GM23338 (cell line): ENCODE measurements around the gene SLC6A12. TPM values are rescaled to one million over a fixed set of nuclear protein-coding genes. Genes with fewer than 3 reads are reported as not detected.
A peak's percentile ranks its signal among the peaks of the same experiment; 100 is the strongest.

ENCODE experiments used
- ATAC-seq: fragments of 200-7000 bp; cut with Tn5 transposase; 3 replicates; pipeline ENCODE4 v1.9.1; 2020
- DNase-seq: peaks from one replicate; pipeline ENCODE4 v3.0.0-alpha.2; 2015; ENCODE audit warnings: low spot score
- H2AFZ ChIP-seq: fragments of 200-600 bp; sonication (generic); 2 replicates; pipeline ENCODE4 v1.8.0; 2016; ENCODE audit warnings: antibody characterized with exemption, mild to moderate bottlenecking, moderate library complexity
- H3F3A ChIP-seq: fragments of 200-600 bp; sonication (generic); replicated peaks from 2 replicates; pipeline ENCODE4 v1.8.0; 2017; ENCODE audit warnings: antibody characterized with exemption, mixed run types, low read depth
- H3K27ac ChIP-seq: fragments of 200-600 bp; sonication (generic); 2 replicates; pipeline ENCODE4 v1.6.1; 2016; ENCODE audit warnings: low read depth
- H3K27me3 ChIP-seq: fragments of 200-600 bp; sonication (generic); 2 replicates; pipeline ENCODE4 v1.8.0; 2016; ENCODE audit warnings: mild to moderate bottlenecking, mixed run types, moderate library complexity; ENCODE audit not compliant: insufficient read depth
- H3K36me3 ChIP-seq: fragments of 200-600 bp; sonication (generic); 2 replicates; pipeline ENCODE4 v1.8.0; 2016; ENCODE audit warnings: mild to moderate bottlenecking; ENCODE audit not compliant: insufficient read depth
- H3K4me1 ChIP-seq: fragments of 200-600 bp; sonication (generic); 2 replicates; pipeline ENCODE4 v1.8.0; 2016; ENCODE audit warnings: mild to moderate bottlenecking, moderate library complexity; ENCODE audit not compliant: insufficient read depth
- H3K4me2 ChIP-seq: fragments of 200-600 bp; sonication (generic); 2 replicates; pipeline ENCODE4 v1.7.1; 2017; ENCODE audit warnings: mixed run types
- H3K4me3 ChIP-seq: fragments of 200-600 bp; sonication (generic); 2 replicates; pipeline ENCODE4 v1.6.1; 2016; ENCODE audit warnings: mixed run types
- H3K79me2 ChIP-seq: fragments of 200-600 bp; sonication (generic); replicated peaks from 2 replicates; pipeline ENCODE4 v1.8.0; 2017; ENCODE audit warnings: mild to moderate bottlenecking; ENCODE audit not compliant: insufficient read depth
- H3K9me2 ChIP-seq: fragments of 200-600 bp; sonication (generic); 2 replicates; pipeline ENCODE4 v1.8.0; 2017; ENCODE audit not compliant: insufficient read depth
- H4K20me1 ChIP-seq: fragments of 200-600 bp; sonication (generic); replicated peaks from 2 replicates; pipeline ENCODE4 v1.8.0; 2017; ENCODE audit warnings: mild to moderate bottlenecking; ENCODE audit not compliant: insufficient read depth
- H3K27ac Mint-ChIP-seq: 2 replicates; pipeline ENCODE4 v1.8.0; 2020; ENCODE audit warnings: inconsistent platforms, mild to moderate bottlenecking, moderate library complexity, mixed read lengths
- H3K27me3 Mint-ChIP-seq: 3 replicates; pipeline ENCODE4 v1.8.0; 2022; ENCODE audit warnings: low read depth, mild to moderate bottlenecking, moderate library complexity, mixed read lengths, inconsistent platforms; ENCODE audit not compliant: insufficient read depth, poor library complexity
- H3K36me3 Mint-ChIP-seq: 3 replicates; pipeline ENCODE4 v1.8.0; 2021; ENCODE audit warnings: low read depth, mild to moderate bottlenecking, inconsistent platforms, moderate library complexity, mixed read lengths
- H3K4me1 Mint-ChIP-seq: 3 replicates; pipeline ENCODE4 v1.8.0; 2020; ENCODE audit warnings: mild to moderate bottlenecking, inconsistent platforms, mixed read lengths
- H3K4me3 Mint-ChIP-seq: 3 replicates; pipeline ENCODE4 v1.8.0; 2021; ENCODE audit warnings: moderate library complexity, mild to moderate bottlenecking, inconsistent platforms, mixed read lengths
- H3K9me3 Mint-ChIP-seq: 3 replicates; pipeline ENCODE4 v1.8.0; 2020; ENCODE audit warnings: moderate library complexity, mild to moderate bottlenecking, inconsistent platforms, mixed read lengths
- NANOG ChIP-seq: IDR thresholded peaks from 2 replicates; pipeline ENCODE4 v1.6.1; 2016; ENCODE audit warnings: antibody characterized with exemption, borderline replicate concordance
- STAT1 ChIP-seq: IDR thresholded peaks from one replicate; pipeline ENCODE4 v1.6.1; 2016; ENCODE audit warnings: antibody characterized with exemption; ENCODE audit not compliant: unreplicated experiment
- polyA plus RNA-seq: library from polyadenylated mRNA; unstranded; fragments of >200 nt; fragmentation: Nextera tagmentation; extraction: Ambion mirVana; gene quantifications from 2 replicates; pipeline ENCODE4 v1.2.1, GENCODE V29; 2016
- total RNA-seq: library from RNA; depleted of rRNA; stranded (reverse); fragments of >200 nt; shearing (Covaris generic); gene quantifications from 2 replicates; pipeline ENCODE4 v1.2.3, GENCODE V29; 2014
- TF ChIP-seq, protein P1 (sequence below): fragments of 250-450 bp; sonication (Bioruptor Pico); IDR thresholded peaks from 2 replicates; pipeline ENCODE4 v1.5.0; 2020; ENCODE audit warnings: mild to moderate bottlenecking, moderate library complexity
- TF ChIP-seq, protein P2 (sequence below), 2 experiments: fragments of 200-600 bp in 1 of 2; sonication (generic) in 1 of 2; conservative IDR thresholded peaks; 2 replicates each; pipeline versions ENCODE4 v1.5.1 to v1.6.1; 2016 to 2017; ENCODE audit warnings: antibody characterized with exemption in 2 of 2, low read depth in 2 of 2, mild to moderate bottlenecking in 2 of 2, moderate library complexity in 1 of 2

The SLC6A12 gene
- total and polyA plus RNA-seq, 2 experiments from 2014 or later, result 0.56 TPM; not detected in 1

DNA sequence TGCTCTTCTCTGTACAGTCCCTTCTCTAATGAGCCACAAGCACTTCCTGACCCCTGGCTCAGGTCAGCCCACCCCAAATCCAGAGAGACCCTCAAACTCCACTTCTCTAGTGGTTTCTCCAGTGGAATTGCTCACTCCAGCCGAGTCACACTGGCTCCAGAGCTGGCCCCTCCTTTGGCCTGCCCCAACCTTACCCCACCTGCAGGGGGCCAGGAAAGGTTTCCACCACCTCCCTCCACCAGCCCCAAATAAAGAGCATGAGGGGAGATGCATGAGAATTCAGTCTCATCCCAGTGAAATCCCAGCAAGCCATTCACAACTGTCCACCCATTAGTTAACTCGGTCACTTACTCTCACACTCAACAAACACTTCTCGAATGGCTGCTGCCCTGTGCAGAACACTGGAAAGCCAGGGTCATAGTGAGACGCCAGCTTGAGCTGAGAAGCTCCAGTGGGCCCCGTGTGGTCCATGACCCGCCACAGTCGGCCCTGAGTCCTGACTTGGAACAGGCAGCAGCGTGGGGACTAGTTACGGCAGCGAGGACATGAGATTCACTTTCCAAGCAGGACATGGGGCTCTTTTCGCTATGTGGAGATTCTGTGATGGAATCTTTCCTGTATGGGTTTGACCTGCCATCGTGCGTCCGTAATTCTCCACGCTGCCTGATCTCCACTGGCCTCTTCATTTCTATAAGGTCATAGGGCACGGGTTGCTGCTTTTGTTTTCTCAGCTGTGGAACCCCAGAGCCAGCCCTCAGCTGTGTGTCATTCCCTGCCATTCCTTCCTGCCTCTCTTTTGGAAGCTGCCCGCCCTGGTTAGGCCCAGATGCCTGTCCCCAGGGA, 44.2 kb downstream of the SLC6A12 start:
- Histone ChIP-seq H2AFZ (no peak overlapping the region), H3K4me2 (0 out of 2 replicates have a peak overlapping the region, but pooled peaks have one; percentile 46), H3K79me2 (no peaks in the 10 kb centered on the region), H3K36me3 (no peaks in the 10 kb centered on the region), H3K4me1 (peaks cover 14% of the 10 kb centered on the region; the same call in 1 of the 2 replicates), H3K9me2 (no peaks in the 10 kb centered on the region), H3K27me3 (no peaks in the 10 kb centered on the region), H3K27ac (no peak overlapping the region), H3K4me3 (no peak overlapping the region), H3F3A (no peaks in the 10 kb centered on the region), H4K20me1 (no peaks in the 10 kb centered on the region)
- peak; percentile 43 for DNase-seq
- no peak overlapping the region; the same call in 2 of the 3 replicates for H3K4me3 Mint-ChIP-seq
- H3K4me1 Mint-ChIP-seq, result peaks cover 56% of the 10 kb centered on the region
- TF ChIP-seq NANOG (no peak), STAT1 (no peak)
- TF ChIP-seq, protein P1, sequence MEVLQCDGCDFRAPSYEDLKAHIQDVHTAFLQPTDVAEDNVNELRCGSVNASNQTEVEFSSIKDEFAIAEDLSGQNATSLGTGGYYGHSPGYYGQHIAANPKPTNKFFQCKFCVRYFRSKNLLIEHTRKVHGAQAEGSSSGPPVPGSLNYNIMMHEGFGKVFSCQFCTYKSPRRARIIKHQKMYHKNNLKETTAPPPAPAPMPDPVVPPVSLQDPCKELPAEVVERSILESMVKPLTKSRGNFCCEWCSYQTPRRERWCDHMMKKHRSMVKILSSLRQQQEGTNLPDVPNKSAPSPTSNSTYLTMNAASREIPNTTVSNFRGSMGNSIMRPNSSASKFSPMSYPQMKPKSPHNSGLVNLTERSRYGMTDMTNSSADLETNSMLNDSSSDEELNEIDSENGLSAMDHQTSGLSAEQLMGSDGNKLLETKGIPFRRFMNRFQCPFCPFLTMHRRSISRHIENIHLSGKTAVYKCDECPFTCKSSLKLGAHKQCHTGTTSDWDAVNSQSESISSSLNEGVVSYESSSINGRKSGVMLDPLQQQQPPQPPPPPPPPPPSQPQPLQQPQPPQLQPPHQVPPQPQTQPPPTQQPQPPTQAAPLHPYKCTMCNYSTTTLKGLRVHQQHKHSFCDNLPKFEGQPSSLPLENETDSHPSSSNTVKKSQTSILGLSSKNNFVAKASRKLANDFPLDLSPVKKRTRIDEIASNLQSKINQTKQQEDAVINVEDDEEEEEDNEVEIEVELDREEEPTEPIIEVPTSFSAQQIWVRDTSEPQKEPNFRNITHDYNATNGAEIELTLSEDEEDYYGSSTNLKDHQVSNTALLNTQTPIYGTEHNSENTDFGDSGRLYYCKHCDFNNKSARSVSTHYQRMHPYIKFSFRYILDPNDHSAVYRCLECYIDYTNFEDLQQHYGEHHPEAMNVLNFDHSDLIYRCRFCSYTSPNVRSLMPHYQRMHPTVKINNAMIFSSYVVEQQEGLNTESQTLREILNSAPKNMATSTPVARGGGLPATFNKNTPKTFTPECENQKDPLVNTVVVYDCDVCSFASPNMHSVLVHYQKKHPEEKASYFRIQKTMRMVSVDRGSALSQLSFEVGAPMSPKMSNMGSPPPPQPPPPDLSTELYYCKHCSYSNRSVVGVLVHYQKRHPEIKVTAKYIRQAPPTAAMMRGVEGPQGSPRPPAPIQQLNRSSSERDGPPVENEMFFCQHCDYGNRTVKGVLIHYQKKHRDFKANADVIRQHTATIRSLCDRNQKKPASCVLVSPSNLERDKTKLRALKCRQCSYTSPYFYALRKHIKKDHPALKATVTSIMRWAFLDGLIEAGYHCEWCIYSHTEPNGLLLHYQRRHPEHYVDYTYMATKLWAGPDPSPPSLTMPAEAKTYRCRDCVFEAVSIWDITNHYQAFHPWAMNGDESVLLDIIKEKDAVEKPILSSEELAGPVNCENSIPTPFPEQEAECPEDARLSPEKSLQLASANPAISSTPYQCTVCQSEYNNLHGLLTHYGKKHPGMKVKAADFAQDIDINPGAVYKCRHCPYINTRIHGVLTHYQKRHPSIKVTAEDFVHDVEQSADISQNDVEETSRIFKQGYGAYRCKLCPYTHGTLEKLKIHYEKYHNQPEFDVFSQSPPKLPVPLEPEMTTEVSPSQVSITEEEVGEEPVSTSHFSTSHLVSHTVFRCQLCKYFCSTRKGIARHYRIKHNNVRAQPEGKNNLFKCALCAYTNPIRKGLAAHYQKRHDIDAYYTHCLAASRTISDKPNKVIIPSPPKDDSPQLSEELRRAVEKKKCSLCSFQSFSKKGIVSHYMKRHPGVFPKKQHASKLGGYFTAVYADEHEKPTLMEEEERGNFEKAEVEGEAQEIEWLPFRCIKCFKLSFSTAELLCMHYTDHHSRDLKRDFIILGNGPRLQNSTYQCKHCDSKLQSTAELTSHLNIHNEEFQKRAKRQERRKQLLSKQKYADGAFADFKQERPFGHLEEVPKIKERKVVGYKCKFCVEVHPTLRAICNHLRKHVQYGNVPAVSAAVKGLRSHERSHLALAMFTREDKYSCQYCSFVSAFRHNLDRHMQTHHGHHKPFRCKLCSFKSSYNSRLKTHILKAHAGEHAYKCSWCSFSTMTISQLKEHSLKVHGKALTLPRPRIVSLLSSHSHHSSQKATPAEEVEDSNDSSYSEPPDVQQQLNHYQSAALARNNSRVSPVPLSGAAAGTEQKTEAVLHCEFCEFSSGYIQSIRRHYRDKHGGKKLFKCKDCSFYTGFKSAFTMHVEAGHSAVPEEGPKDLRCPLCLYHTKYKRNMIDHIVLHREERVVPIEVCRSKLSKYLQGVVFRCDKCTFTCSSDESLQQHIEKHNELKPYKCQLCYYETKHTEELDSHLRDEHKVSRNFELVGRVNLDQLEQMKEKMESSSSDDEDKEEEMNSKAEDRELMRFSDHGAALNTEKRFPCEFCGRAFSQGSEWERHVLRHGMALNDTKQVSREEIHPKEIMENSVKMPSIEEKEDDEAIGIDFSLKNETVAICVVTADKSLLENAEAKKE (CRISPR knock-in tag), result no peak
- TF ChIP-seq, protein P2, sequence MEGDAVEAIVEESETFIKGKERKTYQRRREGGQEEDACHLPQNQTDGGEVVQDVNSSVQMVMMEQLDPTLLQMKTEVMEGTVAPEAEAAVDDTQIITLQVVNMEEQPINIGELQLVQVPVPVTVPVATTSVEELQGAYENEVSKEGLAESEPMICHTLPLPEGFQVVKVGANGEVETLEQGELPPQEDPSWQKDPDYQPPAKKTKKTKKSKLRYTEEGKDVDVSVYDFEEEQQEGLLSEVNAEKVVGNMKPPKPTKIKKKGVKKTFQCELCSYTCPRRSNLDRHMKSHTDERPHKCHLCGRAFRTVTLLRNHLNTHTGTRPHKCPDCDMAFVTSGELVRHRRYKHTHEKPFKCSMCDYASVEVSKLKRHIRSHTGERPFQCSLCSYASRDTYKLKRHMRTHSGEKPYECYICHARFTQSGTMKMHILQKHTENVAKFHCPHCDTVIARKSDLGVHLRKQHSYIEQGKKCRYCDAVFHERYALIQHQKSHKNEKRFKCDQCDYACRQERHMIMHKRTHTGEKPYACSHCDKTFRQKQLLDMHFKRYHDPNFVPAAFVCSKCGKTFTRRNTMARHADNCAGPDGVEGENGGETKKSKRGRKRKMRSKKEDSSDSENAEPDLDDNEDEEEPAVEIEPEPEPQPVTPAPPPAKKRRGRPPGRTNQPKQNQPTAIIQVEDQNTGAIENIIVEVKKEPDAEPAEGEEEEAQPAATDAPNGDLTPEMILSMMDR (conservative IDR thresholded peaks at IDR 0.05; ENCODE audit: low read depth in 2 of 2), result peak in 1 of 2 experiments; percentile 31; a peak in 2 of 4 replicates
- no peaks in the 10 kb centered on the region; the same call in 2 of the 3 replicates for H3K9me3 Mint-ChIP-seq
- ATAC-seq, result peak; percentile 31
- H3K27ac Mint-ChIP-seq, result no peak overlapping the region
- H3K27me3 Mint-ChIP-seq, result peaks cover 25% of the 10 kb centered on the region
- no peaks in the 10 kb centered on the region; the same call in 2 of the 3 replicates for H3K36me3 Mint-ChIP-seq
